PC-3 (cell line): ENCODE measurements around the gene SYS1. TPM values are rescaled to one million over a fixed set of nuclear protein-coding genes. Genes with fewer than 3 reads are reported as not detected.
A peak's percentile ranks its signal among the peaks of the same experiment; 100 is the strongest.

Source experiments
- ATAC-seq: fragments of 200-7000 bp; cut with Tn5 transposase; 2 replicates; pipeline ENCODE4 v1.9.1; 2020; ENCODE audit warnings: mild to moderate bottlenecking, moderate library complexity
- BruUV-seq: library from RNA; stranded (reverse); fragments of 400-500 nt; replicated peaks from 2 replicates; lab custom pipeline; 2021; lab: Mats Ljungman, UMichigan
- CTCF ChIA-PET: fragments of 300-600 bp; sonication (Branson Sonifier 250); formaldehyde crosslinking; loops from one replicate; lab custom pipeline; 2022; ENCODE audit warnings: antibody characterized with exemption; lab: Charles Lee
- POLR2A ChIA-PET: fragments of 300-600 bp; sonication (Branson Sonifier 250); formaldehyde crosslinking; loops from one replicate; lab custom pipeline; 2022; ENCODE audit warnings: antibody characterized with exemption; ENCODE audit not compliant: unreplicated experiment; lab: Charles Lee
- DNase-seq: peaks from one replicate; pipeline ENCODE4 v3.0.0-alpha.2; 2015
- H2AFZ ChIP-seq: fragments of 300-600 bp; sonication (generic); 2 replicates; pipeline ENCODE4 v1.6.0; 2016; ENCODE audit warnings: antibody characterized with exemption, low read length
- H3F3A ChIP-seq: fragments of 300-600 bp; sonication (generic); one replicate; pipeline ENCODE4 v1.6.0; 2017; ENCODE audit warnings: antibody characterized with exemption, low read length, control low read depth, mild to moderate bottlenecking; ENCODE audit not compliant: unreplicated experiment
- H3K27ac ChIP-seq: fragments of 300-600 bp; sonication (generic); 2 replicates; pipeline ENCODE4 v1.5.1; 2016; ENCODE audit warnings: mild to moderate bottlenecking, low read length
- H3K27me3 ChIP-seq: fragments of 300-600 bp; sonication (generic); 2 replicates; pipeline ENCODE4 v1.6.1; 2016; ENCODE audit warnings: low read length, mixed read lengths
- H3K36me3 ChIP-seq: fragments of 300-600 bp; sonication (generic); 2 replicates; pipeline ENCODE4 v1.6.1; 2016; ENCODE audit warnings: low read depth, mixed run types, low read length, mixed read lengths
- H3K4me1 ChIP-seq: fragments of 300-600 bp; sonication (generic); 2 replicates; pipeline ENCODE4 v1.5.1; 2016; ENCODE audit warnings: low read length; ENCODE audit not compliant: insufficient read depth
- H3K4me2 ChIP-seq: fragments of 300-600 bp; sonication (generic); 2 replicates; pipeline ENCODE4 v1.6.0; 2016; ENCODE audit warnings: low read length
- H3K4me3 ChIP-seq: fragments of 300-600 bp; sonication (generic); 2 replicates; pipeline ENCODE4 v1.5.1; 2016; ENCODE audit warnings: mild to moderate bottlenecking, low read length, mixed read lengths
- H3K79me2 ChIP-seq: fragments of 300-600 bp; sonication (generic); 2 replicates; pipeline ENCODE4 v1.6.1; 2017; ENCODE audit warnings: low read length, mixed read lengths
- H3K9ac ChIP-seq: fragments of 300-600 bp; sonication (generic); 2 replicates; pipeline ENCODE4 v1.6.0; 2016; ENCODE audit warnings: mild to moderate bottlenecking, low read length
- H3K9me2 ChIP-seq: fragments of 300-600 bp; sonication (generic); replicated peaks from 2 replicates; pipeline ENCODE4 v1.6.1; 2016; ENCODE audit warnings: mixed run types, low read length, mixed read lengths
- H3K9me3 ChIP-seq: fragments of 300-600 bp; sonication (generic); 2 replicates; pipeline ENCODE4 v1.6.1; 2016; ENCODE audit warnings: low read length, mixed read lengths
- H4K20me1 ChIP-seq: fragments of 300-600 bp; sonication (generic); 2 replicates; pipeline ENCODE4 v1.6.1; 2016; ENCODE audit warnings: low read length, mixed read lengths
- EZH2 ChIP-seq: fragments of 300-600 bp; sonication (generic); IDR thresholded peaks from one replicate; pipeline ENCODE4 v1.6.1; 2017; ENCODE audit warnings: antibody characterized with exemption, mild to moderate bottlenecking, low read length; ENCODE audit not compliant: unreplicated experiment
- EZH2phosphoT487 ChIP-seq: fragments of 300-600 bp; sonication (generic); IDR thresholded peaks from 2 replicates; pipeline ENCODE4 v1.6.1; 2018; ENCODE audit warnings: mild to moderate bottlenecking, antibody characterized with exemption, low read length, borderline replicate concordance
- intact Hi-C: fragments of 100-400 bp; cut with micrococcal nuclease; formaldehyde crosslinking; loops from 2 replicates; pipeline ENCODE4 v1.9.0; 2023
- total RNA-seq: library from RNA; depleted of rRNA; stranded (reverse); fragments of >200 nt; gene quantifications from 2 replicates; pipeline ENCODE4 v1.2.3, GENCODE V29; 2014
- TF ChIP-seq, protein P1 (sequence below): fragments of 300-600 bp; sonication (generic); conservative IDR thresholded peaks from 2 replicates; pipeline ENCODE4 v1.5.1; 2017; ENCODE audit warnings: antibody characterized with exemption, low read depth, mild to moderate bottlenecking, low read length

Gene SYS1
- total RNA-seq, 1 experiment from 2014 or later = 45.2 TPM

DNA sequence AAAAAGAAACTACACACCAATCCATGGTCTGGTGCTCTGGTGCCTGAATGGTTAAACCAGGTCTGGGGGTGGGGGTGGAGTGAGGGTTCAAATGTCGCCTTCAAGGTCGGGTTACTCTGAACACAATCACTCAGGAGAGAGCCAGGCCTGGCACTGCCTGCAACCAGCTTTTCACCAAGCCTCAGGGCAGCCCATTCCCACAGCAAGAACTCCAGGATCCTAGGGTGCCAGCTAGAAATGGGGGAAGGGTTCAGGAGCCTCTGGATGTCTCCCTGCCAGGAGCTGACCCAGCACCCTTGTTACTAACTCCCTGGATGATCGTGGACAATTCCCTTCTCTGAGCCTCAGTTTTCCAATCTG is 21.4 kb upstream of the SYS1 start:
- TF ChIP-seq EZH2 (no peak), EZH2phosphoT487 (no peak)
- TF ChIP-seq, protein P1, sequence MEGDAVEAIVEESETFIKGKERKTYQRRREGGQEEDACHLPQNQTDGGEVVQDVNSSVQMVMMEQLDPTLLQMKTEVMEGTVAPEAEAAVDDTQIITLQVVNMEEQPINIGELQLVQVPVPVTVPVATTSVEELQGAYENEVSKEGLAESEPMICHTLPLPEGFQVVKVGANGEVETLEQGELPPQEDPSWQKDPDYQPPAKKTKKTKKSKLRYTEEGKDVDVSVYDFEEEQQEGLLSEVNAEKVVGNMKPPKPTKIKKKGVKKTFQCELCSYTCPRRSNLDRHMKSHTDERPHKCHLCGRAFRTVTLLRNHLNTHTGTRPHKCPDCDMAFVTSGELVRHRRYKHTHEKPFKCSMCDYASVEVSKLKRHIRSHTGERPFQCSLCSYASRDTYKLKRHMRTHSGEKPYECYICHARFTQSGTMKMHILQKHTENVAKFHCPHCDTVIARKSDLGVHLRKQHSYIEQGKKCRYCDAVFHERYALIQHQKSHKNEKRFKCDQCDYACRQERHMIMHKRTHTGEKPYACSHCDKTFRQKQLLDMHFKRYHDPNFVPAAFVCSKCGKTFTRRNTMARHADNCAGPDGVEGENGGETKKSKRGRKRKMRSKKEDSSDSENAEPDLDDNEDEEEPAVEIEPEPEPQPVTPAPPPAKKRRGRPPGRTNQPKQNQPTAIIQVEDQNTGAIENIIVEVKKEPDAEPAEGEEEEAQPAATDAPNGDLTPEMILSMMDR = no peak
- Histone ChIP-seq H3K27ac (peak overlapping the region; percentile 95), H3K9me2 (no peaks in the 10 kb centered on the region), H3K4me1 (peaks cover 97% of the 10 kb centered on the region), H3K9ac (peak overlapping the region; percentile 82), H3K79me2 (peaks cover 95% of the 10 kb centered on the region), H3K4me2 (peak overlapping the region; percentile 98), H3K4me3 (peak overlapping the region; percentile 61; the same call in 1 of the 2 replicates), H2AFZ (no peak overlapping the region), H3K36me3 (peaks cover 28% of the 10 kb centered on the region), H3K27me3 (no peaks in the 10 kb centered on the region), H3K9me3 (no peaks in the 10 kb centered on the region), H4K20me1 (peaks cover 28% of the 10 kb centered on the region), H3F3A (peaks cover 16% of the 10 kb centered on the region)
- BruUV-seq = no TSS peak
- ATAC-seq (no peak), DNase-seq (no peak)
- intact Hi-C loops = loop anchor here (10.0 kb wide), 1 partner anchor 433 kb away; no protein-coding TSS in a partner anchor
- ChIA-PET POLR2A (no interaction called here), CTCF (no interaction called here)

DNA sequence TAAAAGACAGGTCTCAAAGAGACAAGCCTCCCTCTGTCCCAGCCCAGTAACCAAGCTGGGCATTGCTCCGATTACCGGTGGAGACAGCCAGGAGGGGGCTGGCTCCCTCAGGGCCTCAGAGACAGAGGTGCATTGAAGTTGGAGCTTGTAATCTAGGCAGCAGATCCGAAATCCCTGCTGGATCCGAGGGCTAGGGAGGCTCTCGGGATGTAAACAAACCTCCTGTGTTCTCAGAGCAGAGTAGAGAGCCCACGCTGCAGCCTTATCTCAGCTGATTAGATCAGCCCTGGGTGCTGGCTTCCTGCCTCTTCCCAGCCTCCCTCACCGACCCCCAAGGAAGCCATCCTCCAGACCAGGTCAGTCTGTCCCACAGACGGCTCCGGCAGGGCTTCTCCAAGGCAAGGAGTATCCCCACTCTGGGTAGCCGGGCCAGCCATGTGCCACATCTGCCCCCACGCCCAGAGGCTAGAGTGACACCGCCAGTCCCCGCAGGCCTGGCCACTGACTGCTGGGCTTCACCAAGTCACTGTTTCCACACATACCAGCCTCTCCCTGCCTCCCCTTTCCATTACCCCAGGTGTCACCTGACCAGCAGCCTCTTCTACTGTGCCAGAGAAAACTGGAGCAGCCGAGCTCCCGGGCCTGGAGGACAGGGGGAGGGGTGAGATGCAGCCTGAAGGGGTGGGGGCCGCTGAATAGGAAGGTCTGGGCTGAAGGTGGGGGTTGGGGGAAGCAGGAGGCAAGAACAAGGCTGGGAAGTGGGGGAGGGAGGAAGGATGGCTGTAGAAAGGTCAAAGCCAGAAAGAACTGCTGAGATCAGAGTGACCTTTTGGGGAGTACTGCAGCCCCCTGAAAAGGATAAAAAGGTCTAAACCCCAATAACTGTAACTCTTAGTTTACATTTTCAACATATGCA is 20.8 kb upstream of the SYS1 start:
- Histone ChIP-seq H2AFZ (no peak overlapping the region), H3K9ac (peak overlapping the region; percentile 82), H4K20me1 (peaks cover 35% of the 10 kb centered on the region), H3K9me2 (no peaks in the 10 kb centered on the region), H3K9me3 (no peaks in the 10 kb centered on the region), H3K36me3 (peaks cover 28% of the 10 kb centered on the region), H3K4me1 (peaks cover 97% of the 10 kb centered on the region), H3K27ac (peak overlapping the region; percentile 95), H3F3A (peaks cover 18% of the 10 kb centered on the region), H3K4me2 (peak overlapping the region; percentile 98), H3K27me3 (no peaks in the 10 kb centered on the region), H3K4me3 (peak overlapping the region; percentile 61), H3K79me2 (peaks cover 97% of the 10 kb centered on the region)
- ATAC-seq (peak; percentile 3), DNase-seq (peak; percentile 72)
- POLR2A ChIA-PET = interaction anchor here (0.5 to 0.6 kb wide), 3 partner anchors 11 to 166 kb away, joined by 3 read pairs; partner anchors contain the start of gene SYS1
- no TSS peak for BruUV-seq
- CTCF ChIA-PET = no interaction called here
- intact Hi-C loops = loop anchor here (10.0 kb wide), 1 partner anchor 433 kb away; no protein-coding TSS in a partner anchor
- no peak for TF ChIP-seq EZH2

DNA sequence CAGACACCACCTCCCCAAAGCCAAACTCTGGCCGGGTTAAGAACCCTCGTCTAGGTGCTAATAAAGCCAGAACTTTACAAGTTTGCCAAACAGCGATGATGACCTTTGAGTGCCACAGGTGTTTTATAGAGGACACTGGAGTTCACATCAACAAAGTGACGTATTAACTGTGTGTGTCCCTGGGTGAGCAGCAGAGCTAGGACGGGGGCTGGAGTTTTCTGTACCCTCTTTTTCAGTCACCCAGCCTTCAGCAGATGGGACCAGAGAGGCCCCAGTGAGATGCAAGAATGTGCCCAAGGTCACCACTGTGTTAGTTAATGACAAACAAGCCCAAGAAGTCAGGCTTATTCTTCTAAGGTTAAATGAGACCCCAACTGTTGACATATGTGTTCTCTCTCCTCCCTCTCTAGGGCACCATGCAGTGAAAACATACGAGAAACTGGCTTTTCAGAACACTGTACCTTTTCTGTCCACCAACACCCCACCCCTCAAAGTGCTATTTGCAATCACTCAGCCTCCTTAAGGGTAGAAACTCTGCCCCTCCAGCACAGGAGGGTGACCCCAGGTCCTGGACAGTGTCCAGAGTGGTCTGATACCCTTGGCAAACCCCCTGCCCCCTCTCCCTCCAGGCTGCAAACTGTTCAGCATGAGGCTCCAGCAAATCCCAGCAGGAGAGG is 20.0 kb upstream of the SYS1 start:
- Histone ChIP-seq H3K4me1 (peaks cover 89% of the 10 kb centered on the region), H2AFZ (no peak overlapping the region), H3K9me2 (no peaks in the 10 kb centered on the region), H3K4me2 (peak overlapping the region; percentile 98), H3K9ac (peak overlapping the region; percentile 82), H3K36me3 (peaks cover 28% of the 10 kb centered on the region), H4K20me1 (peaks cover 42% of the 10 kb centered on the region), H3K27me3 (no peaks in the 10 kb centered on the region), H3K9me3 (no peaks in the 10 kb centered on the region), H3F3A (peaks cover 15% of the 10 kb centered on the region), H3K27ac (peak overlapping the region; percentile 95), H3K4me3 (peak overlapping the region; percentile 61), H3K79me2 (peaks cover 97% of the 10 kb centered on the region)
- ChIA-PET POLR2A (no interaction called here), CTCF (interaction anchor here (1.4 kb wide), 1 partner anchor 20 kb away, joined by 8 read pairs; no protein-coding TSS in a partner anchor)
- ATAC-seq (no peak), DNase-seq (no peak)
- intact Hi-C loops = loop anchor here (10.0 kb wide), 1 partner anchor 432 kb away; no protein-coding TSS in a partner anchor
- TF ChIP-seq, protein P1 = no peak
- no peak for TF ChIP-seq EZH2
- TF ChIP-seq EZH2phosphoT487 = no peak
- BruUV-seq = no TSS peak
